HepG2 (cell line): ENCODE results near the gene TPPP3. TPM values are rescaled to one million over a fixed set of nuclear protein-coding genes. Genes with fewer than 3 reads are reported as not detected.

Source experiments
- AHR ChIP-seq: IDR thresholded peaks from 2 replicates; pipeline ENCODE4 v1.6.1; 2018; ENCODE audit warnings: missing genetic modification reagents, missing compliant biosample characterization
- ATF7 ChIP-seq, 2 experiments: fragments of 450-650 bp in 1 of 2; sonication (generic) in 1 of 2; formaldehyde crosslinking in 1 of 2; IDR thresholded peaks; 2 replicates each; pipeline versions ENCODE4 v1.4.0 to v1.6.1; 2016 to 2020; ENCODE audit warnings: antibody characterized with exemption in 1 of 2, mild to moderate bottlenecking in 1 of 2, missing genetic modification reagents in 1 of 2
- ATRX ChIP-seq: sonication (generic); formaldehyde crosslinking; IDR thresholded peaks from 2 replicates; pipeline ENCODE4 v1.4.0; 2020; ENCODE audit warnings: missing genetic modification reagents, borderline replicate concordance
- DPF2 ChIP-seq: sonication (generic); formaldehyde crosslinking; IDR thresholded peaks from 2 replicates; pipeline ENCODE4 v1.4.0; 2020; ENCODE audit warnings: mild to moderate bottlenecking, low read depth, missing genetic modification reagents, borderline replicate concordance
- HOXA3 ChIP-seq: sonication (generic); formaldehyde crosslinking; IDR thresholded peaks from 2 replicates; pipeline ENCODE4 v1.5.0; 2020; ENCODE audit warnings: missing genetic modification reagents
- MED1 ChIP-seq: sonication (generic); formaldehyde crosslinking; IDR thresholded peaks from 2 replicates; pipeline ENCODE4 v1.4.0; 2020; ENCODE audit warnings: missing genetic modification reagents
- NFYC ChIP-seq: IDR thresholded peaks from 2 replicates; pipeline ENCODE4 v1.6.1; 2016; ENCODE audit warnings: missing genetic modification reagents, missing compliant biosample characterization
- ONECUT2 ChIP-seq: sonication (generic); formaldehyde crosslinking; IDR thresholded peaks from 2 replicates; pipeline ENCODE4 v1.4.0; 2020; ENCODE audit warnings: missing genetic modification reagents
- RXRB ChIP-seq: IDR thresholded peaks from 2 replicates; pipeline ENCODE4 v1.6.1; 2016; ENCODE audit warnings: borderline replicate concordance, missing genetic modification reagents, missing compliant biosample characterization
- SALL2 ChIP-seq: sonication (generic); formaldehyde crosslinking; IDR thresholded peaks from 2 replicates; pipeline ENCODE4 v1.8.1; 2023; ENCODE audit warnings: mild to moderate bottlenecking, missing genetic modification reagents, inconsistent platforms
- ZFP36L1 ChIP-seq: sonication (generic); formaldehyde crosslinking; IDR thresholded peaks from 2 replicates; pipeline ENCODE4 v1.8.0; 2022; ENCODE audit warnings: mild to moderate bottlenecking, missing genetic modification reagents, moderate library complexity
- ZFP41 ChIP-seq: sonication (generic); formaldehyde crosslinking; IDR thresholded peaks from 2 replicates; pipeline ENCODE4 v1.4.0; 2020; ENCODE audit warnings: mild to moderate bottlenecking, missing genetic modification reagents, borderline replicate concordance
- ZFP82 ChIP-seq: sonication (generic); formaldehyde crosslinking; IDR thresholded peaks from 2 replicates; pipeline ENCODE4 v1.5.1; 2020; ENCODE audit warnings: mild to moderate bottlenecking, missing genetic modification reagents, borderline replicate concordance
- ZNF30 ChIP-seq: sonication (generic); formaldehyde crosslinking; IDR thresholded peaks from 2 replicates; pipeline ENCODE4 v1.5.0; 2020; ENCODE audit warnings: mild to moderate bottlenecking, missing genetic modification reagents
- ZNF354B ChIP-seq: sonication (generic); formaldehyde crosslinking; IDR thresholded peaks from 2 replicates; pipeline ENCODE4 v1.8.0; 2022; ENCODE audit warnings: mild to moderate bottlenecking, missing genetic modification reagents
- ZNF768 ChIP-seq: sonication (generic); formaldehyde crosslinking; IDR thresholded peaks from 2 replicates; pipeline ENCODE4 v1.4.0; 2020; ENCODE audit warnings: missing genetic modification reagents
- ZNF782 ChIP-seq: sonication (generic); formaldehyde crosslinking; IDR thresholded peaks from 2 replicates; pipeline ENCODE4 v1.4.0; 2020; ENCODE audit warnings: missing genetic modification reagents, mild to moderate bottlenecking, borderline replicate concordance
- ZNF878 ChIP-seq: sonication (generic); formaldehyde crosslinking; IDR thresholded peaks from 2 replicates; pipeline ENCODE4 v1.8.1; 2023; ENCODE audit warnings: mild to moderate bottlenecking, missing genetic modification reagents, moderate library complexity
- polyA plus RNA-seq, 8 experiments: library from polyadenylated mRNA; depleted of rRNA in 3 of 8; stranded (reverse) in 7 of 8; unstranded in 1 of 8; fragments of >200 nt; fragmentation: Illumina TruSeq in 4 of 8; extraction: Trizol in 4 of 8; gene quantifications; 2 replicates each; pipeline versions ENCODE4 v1.2.1 to v1.2.3, GENCODE V29; 2011 to 2016; ENCODE audit warnings: low read depth in 4 of 8, missing spikeins in 1 of 8, mixed read lengths in 1 of 8; ENCODE audit not compliant: insufficient read depth in 1 of 8
- total RNA-seq, 5 experiments: library from RNA; depleted of rRNA; stranded (reverse); fragments of >200 nt; fragmentation: Illumina TruSeq; extraction: Trizol; gene quantifications; 2 replicates each; pipeline ENCODE4 v1.2.3, GENCODE V29; 2016; ENCODE audit warnings: low read depth in 1 of 5
- TF ChIP-seq, protein P1 (sequence below): sonication (generic); formaldehyde crosslinking; IDR thresholded peaks from 2 replicates; pipeline ENCODE4 v1.4.0; 2020; ENCODE audit warnings: missing genetic modification reagents
- TF ChIP-seq, protein P2 (sequence below): sonication (generic); formaldehyde crosslinking; IDR thresholded peaks from 2 replicates; pipeline ENCODE4 v1.4.0; 2020; ENCODE audit warnings: missing genetic modification reagents
- TF ChIP-seq, protein P3 (sequence below): sonication (generic); formaldehyde crosslinking; IDR thresholded peaks from 2 replicates; pipeline ENCODE4 v1.9.0; 2021; ENCODE audit warnings: missing genetic modification reagents, borderline replicate concordance

Gene TPPP3
- total and polyA plus RNA-seq, 2 of the 13 experiments (the other 11 are each of a cell fraction or from before 2014, with no cell fraction given), result 0.16 to 0.44 TPM

DNA sequence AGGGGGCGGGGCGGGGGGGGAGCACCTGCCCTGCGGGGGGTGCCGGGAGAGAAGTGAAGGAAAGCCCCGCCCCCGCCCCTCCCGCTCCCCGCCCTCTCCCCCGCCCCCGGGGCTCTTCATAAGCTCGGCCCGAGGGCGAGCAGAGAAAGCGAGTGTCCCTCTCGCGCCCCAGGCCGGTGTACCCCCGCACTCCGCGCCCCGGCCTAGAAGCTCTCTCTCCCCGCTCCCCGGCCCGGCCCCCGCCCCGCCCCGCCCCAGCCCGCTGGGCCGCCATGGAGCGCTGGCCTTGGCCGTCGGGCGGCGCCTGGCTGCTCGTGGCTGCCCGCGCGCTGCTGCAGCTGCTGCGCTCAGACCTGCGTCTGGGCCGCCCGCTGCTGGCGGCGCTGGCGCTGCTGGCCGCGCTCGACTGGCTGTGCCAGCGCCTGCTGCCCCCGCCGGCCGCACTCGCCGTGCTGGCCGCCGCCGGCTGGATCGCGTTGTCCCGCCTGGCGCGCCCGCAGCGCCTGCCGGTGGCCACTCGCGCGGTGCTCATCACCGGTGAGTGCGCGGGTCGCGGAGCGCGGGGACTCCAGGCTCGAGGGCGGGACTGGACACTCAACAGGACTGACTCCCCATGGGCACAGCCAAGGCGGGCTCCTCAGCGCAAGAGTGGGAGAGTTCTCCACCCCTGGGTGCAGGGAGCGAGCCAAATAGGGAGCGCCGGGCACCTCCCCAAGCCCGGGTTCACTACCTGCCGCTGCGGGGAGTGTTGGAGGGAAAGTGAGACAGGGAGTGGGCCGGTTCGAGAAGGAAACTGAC, 37.9 kb upstream of the TPPP3 start, which contains the start of gene HSD11B2 (continued):
- TF ChIP-seq, protein P1, sequence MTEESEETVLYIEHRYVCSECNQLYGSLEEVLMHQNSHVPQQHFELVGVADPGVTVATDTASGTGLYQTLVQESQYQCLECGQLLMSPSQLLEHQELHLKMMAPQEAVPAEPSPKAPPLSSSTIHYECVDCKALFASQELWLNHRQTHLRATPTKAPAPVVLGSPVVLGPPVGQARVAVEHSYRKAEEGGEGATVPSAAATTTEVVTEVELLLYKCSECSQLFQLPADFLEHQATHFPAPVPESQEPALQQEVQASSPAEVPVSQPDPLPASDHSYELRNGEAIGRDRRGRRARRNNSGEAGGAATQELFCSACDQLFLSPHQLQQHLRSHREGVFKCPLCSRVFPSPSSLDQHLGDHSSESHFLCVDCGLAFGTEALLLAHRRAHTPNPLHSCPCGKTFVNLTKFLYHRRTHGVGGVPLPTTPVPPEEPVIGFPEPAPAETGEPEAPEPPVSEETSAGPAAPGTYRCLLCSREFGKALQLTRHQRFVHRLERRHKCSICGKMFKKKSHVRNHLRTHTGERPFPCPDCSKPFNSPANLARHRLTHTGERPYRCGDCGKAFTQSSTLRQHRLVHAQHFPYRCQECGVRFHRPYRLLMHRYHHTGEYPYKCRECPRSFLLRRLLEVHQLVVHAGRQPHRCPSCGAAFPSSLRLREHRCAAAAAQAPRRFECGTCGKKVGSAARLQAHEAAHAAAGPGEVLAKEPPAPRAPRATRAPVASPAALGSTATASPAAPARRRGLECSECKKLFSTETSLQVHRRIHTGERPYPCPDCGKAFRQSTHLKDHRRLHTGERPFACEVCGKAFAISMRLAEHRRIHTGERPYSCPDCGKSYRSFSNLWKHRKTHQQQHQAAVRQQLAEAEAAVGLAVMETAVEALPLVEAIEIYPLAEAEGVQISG (CRISPR knock-in tag), result peak; percentile 36; the same call in 1 of the 2 replicates
- TF ChIP-seq ZNF354B (CRISPR knock-in tag), result no peak
- no peak for TF ChIP-seq ZNF30
- no peak for TF ChIP-seq ZNF782 (CRISPR knock-in tag)
- peak; percentile 31; the same call in 1 of the 2 replicates for TF ChIP-seq MED1 (CRISPR knock-in tag)
- no peak for TF ChIP-seq ZFP82 (CRISPR knock-in tag)
- no peak for TF ChIP-seq AHR (CRISPR knock-in tag)
- no peak for TF ChIP-seq DPF2 (CRISPR knock-in tag)
- peak; percentile 29; the same call in 1 of the 2 replicates for TF ChIP-seq ZNF768 (CRISPR knock-in tag)
- TF ChIP-seq, protein P2, sequence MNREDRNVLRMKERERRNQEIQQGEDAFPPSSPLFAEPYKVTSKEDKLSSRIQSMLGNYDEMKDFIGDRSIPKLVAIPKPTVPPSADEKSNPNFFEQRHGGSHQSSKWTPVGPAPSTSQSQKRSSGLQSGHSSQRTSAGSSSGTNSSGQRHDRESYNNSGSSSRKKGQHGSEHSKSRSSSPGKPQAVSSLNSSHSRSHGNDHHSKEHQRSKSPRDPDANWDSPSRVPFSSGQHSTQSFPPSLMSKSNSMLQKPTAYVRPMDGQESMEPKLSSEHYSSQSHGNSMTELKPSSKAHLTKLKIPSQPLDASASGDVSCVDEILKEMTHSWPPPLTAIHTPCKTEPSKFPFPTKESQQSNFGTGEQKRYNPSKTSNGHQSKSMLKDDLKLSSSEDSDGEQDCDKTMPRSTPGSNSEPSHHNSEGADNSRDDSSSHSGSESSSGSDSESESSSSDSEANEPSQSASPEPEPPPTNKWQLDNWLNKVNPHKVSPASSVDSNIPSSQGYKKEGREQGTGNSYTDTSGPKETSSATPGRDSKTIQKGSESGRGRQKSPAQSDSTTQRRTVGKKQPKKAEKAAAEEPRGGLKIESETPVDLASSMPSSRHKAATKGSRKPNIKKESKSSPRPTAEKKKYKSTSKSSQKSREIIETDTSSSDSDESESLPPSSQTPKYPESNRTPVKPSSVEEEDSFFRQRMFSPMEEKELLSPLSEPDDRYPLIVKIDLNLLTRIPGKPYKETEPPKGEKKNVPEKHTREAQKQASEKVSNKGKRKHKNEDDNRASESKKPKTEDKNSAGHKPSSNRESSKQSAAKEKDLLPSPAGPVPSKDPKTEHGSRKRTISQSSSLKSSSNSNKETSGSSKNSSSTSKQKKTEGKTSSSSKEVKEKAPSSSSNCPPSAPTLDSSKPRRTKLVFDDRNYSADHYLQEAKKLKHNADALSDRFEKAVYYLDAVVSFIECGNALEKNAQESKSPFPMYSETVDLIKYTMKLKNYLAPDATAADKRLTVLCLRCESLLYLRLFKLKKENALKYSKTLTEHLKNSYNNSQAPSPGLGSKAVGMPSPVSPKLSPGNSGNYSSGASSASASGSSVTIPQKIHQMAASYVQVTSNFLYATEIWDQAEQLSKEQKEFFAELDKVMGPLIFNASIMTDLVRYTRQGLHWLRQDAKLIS (CRISPR knock-in tag), result no peak
- TF ChIP-seq RXRB, result no peak
- TF ChIP-seq HOXA3 (CRISPR knock-in tag), result peak; percentile 45
- TF ChIP-seq NFYC (CRISPR knock-in tag), result no peak
- TF ChIP-seq SALL2 (CRISPR knock-in tag), result peak; percentile 92
- no peak for TF ChIP-seq ZFP36L1 (CRISPR knock-in tag)
- no peak for TF ChIP-seq ZFP41
- TF ChIP-seq ATF7 (IDR thresholded peaks at IDR 0.05), result no peak
- TF ChIP-seq ATF7 (CRISPR knock-in tag; IDR thresholded peaks at IDR 0.05), result no peak
- no peak for TF ChIP-seq ONECUT2 (CRISPR knock-in tag)
- TF ChIP-seq, protein P3, sequence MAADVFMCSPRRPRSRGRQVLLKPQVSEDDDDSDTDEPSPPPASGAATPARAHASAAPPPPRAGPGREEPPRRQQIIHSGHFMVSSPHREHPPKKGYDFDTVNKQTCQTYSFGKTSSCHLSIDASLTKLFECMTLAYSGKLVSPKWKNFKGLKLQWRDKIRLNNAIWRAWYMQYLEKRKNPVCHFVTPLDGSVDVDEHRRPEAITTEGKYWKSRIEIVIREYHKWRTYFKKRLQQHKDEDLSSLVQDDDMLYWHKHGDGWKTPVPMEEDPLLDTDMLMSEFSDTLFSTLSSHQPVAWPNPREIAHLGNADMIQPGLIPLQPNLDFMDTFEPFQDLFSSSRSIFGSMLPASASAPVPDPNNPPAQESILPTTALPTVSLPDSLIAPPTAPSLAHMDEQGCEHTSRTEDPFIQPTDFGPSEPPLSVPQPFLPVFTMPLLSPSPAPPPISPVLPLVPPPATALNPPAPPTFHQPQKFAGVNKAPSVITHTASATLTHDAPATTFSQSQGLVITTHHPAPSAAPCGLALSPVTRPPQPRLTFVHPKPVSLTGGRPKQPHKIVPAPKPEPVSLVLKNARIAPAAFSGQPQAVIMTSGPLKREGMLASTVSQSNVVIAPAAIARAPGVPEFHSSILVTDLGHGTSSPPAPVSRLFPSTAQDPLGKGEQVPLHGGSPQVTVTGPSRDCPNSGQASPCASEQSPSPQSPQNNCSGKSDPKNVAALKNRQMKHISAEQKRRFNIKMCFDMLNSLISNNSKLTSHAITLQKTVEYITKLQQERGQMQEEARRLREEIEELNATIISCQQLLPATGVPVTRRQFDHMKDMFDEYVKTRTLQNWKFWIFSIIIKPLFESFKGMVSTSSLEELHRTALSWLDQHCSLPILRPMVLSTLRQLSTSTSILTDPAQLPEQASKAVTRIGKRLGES (CRISPR knock-in tag), result no peak
- no peak for TF ChIP-seq ATRX (CRISPR knock-in tag)
- 0 out of 2 replicates have a peak, but pooled peaks have one; percentile 3 for TF ChIP-seq ZNF878
